ENCODE measurements around the gene MEIS3. TPM values are rescaled to one million over a fixed set of nuclear protein-coding genes. Genes with fewer than 3 reads are reported as not detected.

MEIS3 gene
- total RNA-seq, 2 experiments from 2014 or later, result not detected

DNA sequence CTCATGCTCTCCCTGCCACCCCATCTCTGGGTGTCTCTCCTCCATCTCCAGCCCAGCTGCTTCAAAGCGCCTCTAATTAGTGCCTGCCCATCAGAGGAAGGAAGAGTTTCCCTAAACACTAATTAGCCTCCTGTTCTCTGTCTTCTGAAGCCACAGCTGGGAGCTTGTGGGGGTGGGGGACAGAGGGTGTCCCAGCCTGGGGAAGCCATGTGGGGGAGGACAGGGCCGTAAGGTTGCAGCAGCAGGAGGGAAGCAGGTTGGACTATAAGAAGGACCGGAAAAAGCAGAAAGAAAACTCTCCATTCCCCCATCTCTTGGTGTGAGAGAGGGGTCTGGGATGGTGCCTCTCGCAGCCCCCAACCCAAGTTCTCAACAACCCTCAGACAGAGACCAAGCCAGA, 26.2 kb upstream of the MEIS3 start:
- Mint-ChIP-seq H3K27ac (no peak overlapping the region), H3K27me3 (peaks cover 78% of the 10 kb centered on the region), H3K9me3 (peaks cover 5% of the 10 kb centered on the region), H3K4me3 (peak overlapping the region; percentile 59), H3K4me1 (peaks cover 27% of the 10 kb centered on the region), H3K36me3 (peaks cover 2% of the 10 kb centered on the region)
- no peak for DNase-seq

DNA sequence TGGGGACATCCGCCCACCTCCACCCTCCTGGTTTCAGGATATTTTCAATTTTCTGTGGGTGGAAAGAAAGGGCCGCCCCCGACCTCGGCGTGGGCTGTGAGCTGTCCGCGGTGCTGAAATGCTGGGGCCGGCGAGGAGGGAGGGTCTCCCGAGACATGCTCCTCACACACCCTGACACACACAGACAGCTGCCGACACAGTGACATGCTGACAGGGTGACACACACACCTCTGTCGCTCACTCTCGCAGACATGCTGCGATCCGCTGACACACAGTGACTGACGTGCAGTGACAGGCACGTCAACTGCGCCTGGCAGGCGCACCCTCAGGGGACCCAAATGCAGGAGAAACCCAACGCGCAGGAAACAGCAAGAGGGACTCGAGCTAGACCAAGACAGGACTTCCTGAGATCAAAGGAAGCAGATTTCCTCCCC, 25.1 kb upstream of the MEIS3 start:
- no peak for DNase-seq
- no peak overlapping the region for H3K4me3 Mint-ChIP-seq
- no peak overlapping the region for H3K27ac Mint-ChIP-seq
- H3K27me3 Mint-ChIP-seq, result peaks cover 78% of the 10 kb centered on the region
- peaks cover 27% of the 10 kb centered on the region for H3K4me1 Mint-ChIP-seq
- peaks cover 5% of the 10 kb centered on the region for H3K9me3 Mint-ChIP-seq
- H3K36me3 Mint-ChIP-seq, result peaks cover 2% of the 10 kb centered on the region

DNA sequence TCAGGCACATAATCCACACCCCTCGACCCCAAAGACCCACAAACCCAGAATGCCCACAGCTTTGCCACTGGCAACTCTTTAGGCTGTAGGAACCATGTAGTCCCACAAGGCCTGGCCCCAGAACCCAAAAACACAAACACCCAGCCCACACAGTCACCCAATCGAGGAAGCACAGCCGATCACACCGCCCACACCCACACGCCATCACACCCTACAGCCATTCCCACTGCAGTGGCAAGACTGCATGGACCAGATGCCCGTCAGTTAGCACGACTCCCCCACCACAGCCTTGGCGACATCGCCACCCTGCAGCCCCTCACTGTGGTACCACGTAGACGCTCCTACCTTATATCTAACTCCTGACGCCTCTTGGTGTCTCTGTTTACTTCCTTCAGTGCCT, 24.0 kb upstream of the MEIS3 start:
- H3K27me3 Mint-ChIP-seq, result peaks cover 75% of the 10 kb centered on the region
- no peak overlapping the region for H3K4me3 Mint-ChIP-seq
- peaks cover 2% of the 10 kb centered on the region for H3K36me3 Mint-ChIP-seq
- H3K9me3 Mint-ChIP-seq, result peaks cover 5% of the 10 kb centered on the region
- H3K4me1 Mint-ChIP-seq, result peaks cover 27% of the 10 kb centered on the region
- DNase-seq, result no peak
- H3K27ac Mint-ChIP-seq, result no peak overlapping the region

DNA sequence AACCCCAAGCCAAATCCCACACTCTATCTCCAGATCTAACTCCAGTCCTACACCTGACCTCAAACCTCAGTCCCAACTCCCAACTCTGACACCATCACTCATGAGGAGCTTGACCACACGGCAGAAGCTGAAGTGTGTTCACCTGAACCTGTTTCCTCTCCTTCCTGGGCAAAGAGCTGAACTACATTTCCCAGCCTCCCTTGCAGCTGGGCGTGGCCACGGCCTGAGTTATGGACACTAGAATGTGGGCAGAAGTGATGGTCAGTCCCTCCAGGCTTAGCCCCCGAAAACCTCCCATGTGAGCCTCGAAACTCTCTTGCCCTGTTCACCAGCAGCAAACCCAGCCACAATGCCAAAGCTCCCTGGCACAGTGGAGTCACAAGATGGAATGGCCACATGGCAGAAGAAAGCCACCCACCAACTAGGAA, 19.5 kb upstream of the MEIS3 start:
- H3K27me3 Mint-ChIP-seq, result peaks cover 73% of the 10 kb centered on the region
- peaks cover 16% of the 10 kb centered on the region for H3K4me1 Mint-ChIP-seq
- no peaks in the 10 kb centered on the region for H3K36me3 Mint-ChIP-seq

DNA sequence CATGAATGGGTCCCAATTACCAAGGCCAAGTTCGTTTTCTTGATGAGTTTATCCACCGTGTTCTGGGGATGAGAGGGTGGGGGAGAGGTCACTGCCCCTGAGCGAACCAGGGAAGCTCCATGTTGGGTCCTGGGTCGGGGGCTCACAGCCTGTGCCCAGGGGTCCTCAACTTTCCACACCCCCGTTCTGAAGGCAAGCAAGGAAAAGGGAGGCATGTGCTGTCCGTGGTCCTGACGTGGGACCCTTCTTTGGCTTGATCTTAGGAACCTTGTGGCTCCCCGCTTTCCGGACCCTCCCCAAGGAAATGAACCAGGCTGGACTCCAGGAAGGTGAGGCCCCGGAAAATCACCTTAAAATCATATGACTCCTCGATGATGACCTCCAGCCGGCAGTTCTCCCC, 18.2 kb upstream of the MEIS3 start:
- Mint-ChIP-seq H3K9me3 (no peaks in the 10 kb centered on the region), H3K27ac (no peak overlapping the region), H3K4me1 (peaks cover 18% of the 10 kb centered on the region), H3K36me3 (no peaks in the 10 kb centered on the region), H3K27me3 (peaks cover 66% of the 10 kb centered on the region), H3K4me3 (no peak overlapping the region)
- DNase-seq, result no peak

More for the DNA sequence above, 19.5 kb upstream of the MEIS3 start:
- no peaks in the 10 kb centered on the region for H3K9me3 Mint-ChIP-seq
- no peak overlapping the region for H3K27ac Mint-ChIP-seq
- no peak overlapping the region for H3K4me3 Mint-ChIP-seq
- no peak for DNase-seq

DNA sequence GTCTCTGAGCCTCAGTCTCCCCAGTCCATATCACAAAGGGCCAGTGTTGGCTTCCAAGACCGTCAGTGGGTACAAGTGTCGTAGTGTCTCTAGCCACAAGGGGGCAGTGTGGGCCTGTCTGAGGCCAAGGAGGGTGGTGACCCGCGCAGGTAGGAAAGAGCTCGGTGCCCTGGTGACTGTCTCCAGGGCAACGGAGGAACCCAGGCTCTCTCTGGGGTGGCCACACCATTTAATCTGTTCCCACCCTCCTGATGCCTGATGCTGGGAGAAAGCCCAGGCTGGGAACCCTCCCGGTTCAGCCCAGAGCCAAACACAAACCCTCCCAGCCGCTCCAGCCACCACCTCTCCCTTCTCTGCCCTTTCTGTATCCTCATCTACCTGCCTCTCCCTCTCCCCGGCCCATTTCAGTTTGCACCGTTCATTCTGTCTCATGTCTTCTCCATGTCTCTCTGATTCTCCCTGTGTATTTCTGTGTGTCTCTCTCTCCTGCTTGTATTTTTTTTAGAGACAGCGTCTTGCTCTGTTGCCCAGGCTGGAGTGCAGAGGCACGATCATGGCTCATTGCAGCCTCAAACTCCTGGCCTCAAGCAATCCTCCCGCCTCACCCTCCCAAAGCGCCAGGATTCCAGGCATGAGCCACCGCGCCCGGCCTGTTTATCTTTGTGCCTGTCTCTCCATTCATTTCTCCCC, 17.5 kb upstream of the MEIS3 start:
- H3K4me3 Mint-ChIP-seq, result no peak overlapping the region
- peaks cover 20% of the 10 kb centered on the region for H3K4me1 Mint-ChIP-seq
- no peaks in the 10 kb centered on the region for H3K36me3 Mint-ChIP-seq
- peaks cover 1% of the 10 kb centered on the region for H3K9me3 Mint-ChIP-seq
- peak overlapping the region; percentile 57 for H3K27ac Mint-ChIP-seq
- peak; percentile 78 for DNase-seq
- H3K27me3 Mint-ChIP-seq, result peaks cover 62% of the 10 kb centered on the region

DNA sequence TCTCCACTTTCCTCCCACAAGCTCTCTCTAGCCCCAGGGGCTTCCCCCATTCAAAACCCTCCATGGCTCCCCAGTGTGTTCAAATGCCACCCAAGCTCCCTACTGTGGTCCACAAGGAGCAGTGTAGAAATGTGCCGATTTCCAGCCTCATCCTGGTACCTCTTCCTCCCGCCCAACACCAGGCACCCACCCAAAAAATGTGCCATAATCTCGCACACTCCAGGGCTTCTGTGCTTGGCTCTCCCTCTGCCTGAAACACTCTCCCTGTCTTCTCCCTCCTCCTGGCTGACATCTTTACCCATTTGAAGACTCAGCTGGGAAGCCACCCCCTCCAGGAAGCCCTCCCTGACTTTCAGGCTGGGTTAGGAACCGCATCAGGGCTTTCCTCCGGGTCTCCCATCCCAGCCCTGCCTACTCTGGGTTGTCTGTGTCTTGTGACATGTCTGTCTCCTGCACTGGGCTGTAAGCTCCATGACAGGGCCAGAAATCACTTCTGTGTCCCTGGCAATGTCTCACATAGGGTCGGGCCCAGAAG, 16.6 kb upstream of the MEIS3 start:
- H3K36me3 Mint-ChIP-seq, result no peaks in the 10 kb centered on the region
- H3K4me1 Mint-ChIP-seq, result peaks cover 20% of the 10 kb centered on the region
- peak overlapping the region; percentile 16 for H3K4me3 Mint-ChIP-seq
- peaks cover 1% of the 10 kb centered on the region for H3K9me3 Mint-ChIP-seq
- H3K27ac Mint-ChIP-seq, result peak overlapping the region; percentile 26
- H3K27me3 Mint-ChIP-seq, result peaks cover 56% of the 10 kb centered on the region
- DNase-seq, result no peak

DNA sequence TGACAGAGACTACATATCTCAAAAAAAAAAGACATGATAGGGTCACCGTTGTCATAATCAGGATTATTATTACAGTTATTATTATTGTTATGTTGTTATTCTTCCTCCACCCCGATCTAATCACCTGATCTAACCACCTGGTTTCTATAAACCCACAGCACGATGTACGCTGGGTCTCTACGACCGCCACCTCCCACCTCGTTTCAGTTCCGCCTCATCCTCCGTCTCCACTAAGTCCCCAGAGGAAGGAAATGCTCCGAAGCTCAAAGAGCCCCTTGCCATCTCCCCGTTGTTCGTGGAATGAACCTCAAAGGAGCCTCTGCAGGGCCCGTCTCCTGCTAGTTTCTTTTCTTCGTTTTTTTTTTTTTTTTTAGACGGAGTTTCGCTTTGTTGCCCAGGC, 15.9 kb upstream of the MEIS3 start:
- no peak overlapping the region for H3K27ac Mint-ChIP-seq
- peaks cover 1% of the 10 kb centered on the region for H3K9me3 Mint-ChIP-seq
- H3K4me1 Mint-ChIP-seq, result peaks cover 21% of the 10 kb centered on the region
- H3K4me3 Mint-ChIP-seq, result no peak overlapping the region
- no peak for DNase-seq
- no peaks in the 10 kb centered on the region for H3K36me3 Mint-ChIP-seq
- peaks cover 53% of the 10 kb centered on the region for H3K27me3 Mint-ChIP-seq

DNA sequence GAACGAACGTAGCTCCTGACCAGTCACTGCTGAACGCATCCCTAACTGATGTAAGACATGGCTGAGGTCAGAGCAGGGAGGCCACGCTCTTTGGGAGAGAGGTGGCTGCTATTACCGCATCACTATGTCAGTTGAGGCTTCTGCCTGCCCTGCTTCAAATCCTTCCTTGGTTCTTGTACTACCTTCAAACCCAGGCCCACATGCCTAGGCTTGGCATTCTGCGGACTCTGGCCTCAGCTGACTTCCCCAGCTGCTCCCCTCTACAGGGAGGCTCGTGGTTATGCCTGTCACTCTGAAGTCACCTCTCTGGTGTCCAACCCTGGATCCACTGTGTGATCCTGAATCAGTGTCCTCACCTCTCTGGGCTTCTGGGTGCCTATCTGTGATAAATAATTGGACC, 14.8 kb upstream of the MEIS3 start:
- Mint-ChIP-seq H3K27ac (no peak overlapping the region), H3K27me3 (peaks cover 48% of the 10 kb centered on the region), H3K4me3 (no peak overlapping the region), H3K36me3 (no peaks in the 10 kb centered on the region), H3K9me3 (peaks cover 1% of the 10 kb centered on the region), H3K4me1 (peaks cover 26% of the 10 kb centered on the region)
- no peak for DNase-seq

DNA sequence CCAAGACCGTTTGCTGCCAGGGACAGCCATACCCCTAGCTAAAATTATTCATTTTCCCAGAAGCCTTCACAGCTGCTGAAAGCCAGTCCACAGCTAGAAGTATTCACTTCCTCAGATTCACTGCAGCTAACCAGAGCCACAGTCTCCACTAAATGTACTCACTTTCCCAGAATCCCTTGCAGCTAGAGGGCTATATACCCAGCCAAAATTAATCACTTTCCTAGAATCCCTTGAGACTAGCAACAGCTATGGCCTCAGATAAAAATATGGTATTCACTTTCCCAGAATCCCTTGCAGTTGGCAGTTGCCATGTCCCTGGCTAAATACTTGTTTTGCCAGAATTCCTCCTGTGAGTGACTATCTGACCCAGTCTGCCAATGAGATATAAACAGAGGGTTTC, 13.8 kb upstream of the MEIS3 start:
- DNase-seq, result no peak
- no peak overlapping the region for H3K4me3 Mint-ChIP-seq
- H3K27ac Mint-ChIP-seq, result no peak overlapping the region
- H3K27me3 Mint-ChIP-seq, result peaks cover 40% of the 10 kb centered on the region
- peaks cover 26% of the 10 kb centered on the region for H3K4me1 Mint-ChIP-seq
- H3K36me3 Mint-ChIP-seq, result no peaks in the 10 kb centered on the region
- peaks cover 1% of the 10 kb centered on the region for H3K9me3 Mint-ChIP-seq

DNA sequence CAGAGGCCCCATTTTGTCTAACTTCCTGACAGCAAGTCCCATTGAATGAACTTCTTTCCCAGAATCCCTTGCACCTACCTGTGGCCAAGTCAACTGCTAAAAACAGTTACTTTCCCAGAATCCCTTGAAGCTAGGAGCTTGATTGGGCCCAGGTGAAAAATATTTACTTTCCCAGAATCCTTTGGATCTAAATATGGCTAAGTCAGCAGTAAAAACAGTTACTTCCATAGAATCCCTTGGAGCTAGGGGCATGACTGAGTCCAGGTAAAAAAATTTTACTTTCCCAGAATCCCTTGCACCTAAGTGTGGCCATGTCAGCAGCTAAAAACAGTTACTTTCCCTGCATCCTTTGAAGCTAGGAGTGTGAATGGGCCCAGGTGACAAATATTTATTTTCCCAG, 13.2 kb upstream of the MEIS3 start:
- no peak for DNase-seq
- Mint-ChIP-seq H3K27me3 (peaks cover 34% of the 10 kb centered on the region), H3K36me3 (no peaks in the 10 kb centered on the region), H3K27ac (no peak overlapping the region), H3K4me3 (no peak overlapping the region), H3K9me3 (peaks cover 1% of the 10 kb centered on the region), H3K4me1 (peaks cover 26% of the 10 kb centered on the region)

DNA sequence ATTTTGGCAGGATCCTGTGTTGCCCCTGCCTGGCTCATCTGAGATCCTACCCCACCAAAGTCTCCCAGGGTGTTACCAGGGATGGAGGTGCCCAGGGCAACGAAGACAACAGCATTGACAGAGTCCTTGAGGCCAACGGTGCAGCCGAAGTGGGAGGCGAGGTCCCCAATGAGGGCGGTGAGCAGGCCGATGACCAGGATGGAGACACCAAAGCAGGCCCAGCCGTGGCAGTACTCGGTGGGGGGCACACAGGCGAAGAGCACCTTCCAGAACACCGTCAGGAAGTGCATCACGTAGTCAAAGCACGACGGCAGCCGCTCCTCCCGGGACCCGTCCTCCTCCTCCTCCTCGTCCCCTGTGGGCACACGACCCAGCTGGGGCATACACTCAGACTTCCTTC, 12.8 kb upstream of the MEIS3 start:
- Mint-ChIP-seq H3K4me1 (peaks cover 25% of the 10 kb centered on the region), H3K27ac (no peak overlapping the region), H3K36me3 (no peaks in the 10 kb centered on the region), H3K4me3 (no peak overlapping the region), H3K9me3 (peaks cover 1% of the 10 kb centered on the region), H3K27me3 (peaks cover 30% of the 10 kb centered on the region)
- DNase-seq, result no peak

DNA sequence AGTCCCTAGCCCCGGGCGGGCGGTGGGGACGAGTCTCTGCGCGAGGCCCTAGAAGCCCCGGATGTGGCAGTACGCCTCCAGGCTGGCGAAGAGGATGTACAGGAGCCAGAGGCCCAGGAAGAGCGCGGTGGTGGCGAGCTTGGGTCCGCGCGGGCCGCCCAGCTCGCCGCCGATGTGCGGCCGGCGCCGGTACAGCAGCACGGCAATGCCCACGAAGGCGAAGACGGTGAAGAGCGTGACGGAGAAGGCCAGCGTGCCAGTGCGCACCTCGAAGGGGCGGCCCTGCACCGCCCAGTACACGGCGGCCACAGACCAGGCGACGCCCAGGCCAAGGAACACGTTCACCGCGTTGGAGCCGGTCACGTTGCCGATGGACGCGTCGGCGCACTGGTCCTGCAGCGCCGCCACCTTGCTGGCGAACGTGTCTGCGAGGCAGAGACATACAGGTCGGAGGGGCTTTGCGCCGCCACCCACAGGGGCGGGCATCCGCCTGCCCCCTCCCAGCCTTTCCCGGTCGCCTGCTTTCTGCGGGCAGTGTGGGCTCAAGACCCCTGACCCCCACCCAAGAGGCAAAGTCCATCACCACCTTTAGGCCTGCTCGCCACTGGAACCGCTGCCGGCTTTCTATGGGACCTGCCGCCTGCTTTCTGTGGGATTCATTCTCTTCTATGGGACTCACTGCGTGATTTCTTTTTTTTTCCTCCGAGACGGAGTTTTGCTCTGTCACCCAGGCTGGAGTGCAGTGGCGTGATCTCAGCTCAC, 10.9 kb upstream of the MEIS3 start:
- peaks cover 1% of the 10 kb centered on the region for H3K9me3 Mint-ChIP-seq
- H3K27ac Mint-ChIP-seq, result no peak overlapping the region
- peak; percentile 47 for DNase-seq
- peaks cover 15% of the 10 kb centered on the region for H3K4me1 Mint-ChIP-seq
- H3K27me3 Mint-ChIP-seq, result peaks cover 11% of the 10 kb centered on the region
- H3K4me3 Mint-ChIP-seq, result peak overlapping the region; percentile 68
- no peaks in the 10 kb centered on the region for H3K36me3 Mint-ChIP-seq

DNA sequence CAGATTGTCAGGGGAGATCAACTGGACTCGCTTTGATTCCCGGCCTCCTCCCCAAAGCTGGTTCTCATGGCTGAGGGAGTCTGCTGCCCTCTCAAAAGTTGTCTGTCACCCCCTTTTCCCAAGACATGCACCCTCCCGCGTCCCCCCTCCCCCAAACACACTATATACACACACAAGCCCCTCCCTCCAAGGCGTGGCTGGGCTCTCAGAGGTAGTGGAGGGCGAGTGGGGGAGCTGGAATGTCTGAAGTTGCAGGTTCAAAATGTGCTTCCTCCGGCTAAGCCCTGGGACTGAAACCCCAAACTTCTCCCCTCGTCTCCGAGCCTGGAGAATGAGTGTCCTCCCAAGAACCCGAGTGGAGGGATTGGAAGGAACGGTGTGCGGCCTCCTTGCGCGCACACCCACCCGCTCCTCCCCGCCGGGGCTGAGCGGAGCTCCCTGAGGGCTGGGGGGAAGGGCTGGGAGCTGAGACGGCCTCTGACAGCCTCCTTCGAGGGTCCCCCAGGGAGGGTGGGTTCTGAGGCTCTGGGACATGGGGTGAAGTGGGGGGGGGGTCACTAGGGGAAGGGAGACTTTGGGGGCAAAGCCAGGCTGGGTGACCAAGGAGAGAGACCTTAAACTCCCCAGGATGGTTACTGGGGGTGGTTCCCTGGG, 9.9 kb upstream of the MEIS3 start:
- Mint-ChIP-seq H3K36me3 (no peaks in the 10 kb centered on the region), H3K4me1 (peaks cover 14% of the 10 kb centered on the region), H3K27me3 (peaks cover 13% of the 10 kb centered on the region), H3K9me3 (peaks cover 1% of the 10 kb centered on the region), H3K4me3 (peak overlapping the region; percentile 68), H3K27ac (no peak overlapping the region)
- DNase-seq, result no peak
